HepG2 (cell line): ENCODE results near the gene SULT1B1. TPM values are rescaled to one million over a fixed set of nuclear protein-coding genes. Genes with fewer than 3 reads are reported as not detected.

Experiments used
- BRF2 ChIP-seq: sonication (generic); formaldehyde crosslinking; IDR thresholded peaks from 2 replicates; pipeline ENCODE4 v1.8.1; 2022; ENCODE audit warnings: mild to moderate bottlenecking, missing genetic modification reagents
- CEBPZ ChIP-seq: IDR thresholded peaks from 2 replicates; pipeline ENCODE4 v1.6.1; 2012; ENCODE audit warnings: low read length, improper control_type of control experiment
- DMAP1 ChIP-seq: IDR thresholded peaks from 2 replicates; pipeline ENCODE4 v1.6.1; 2016
- FLYWCH1 ChIP-seq: sonication (generic); formaldehyde crosslinking; IDR thresholded peaks from 2 replicates; pipeline ENCODE4 v1.8.1; 2023; ENCODE audit warnings: mild to moderate bottlenecking, missing genetic modification reagents
- GPN1 ChIP-seq: sonication (generic); formaldehyde crosslinking; IDR thresholded peaks from 2 replicates; pipeline ENCODE4 v1.5.1; 2020; ENCODE audit warnings: missing genetic modification reagents, borderline replicate concordance
- KLF9 ChIP-seq: IDR thresholded peaks from 2 replicates; pipeline ENCODE4 v1.6.1; 2016; ENCODE audit warnings: low read depth
- MAZ ChIP-seq, 2 experiments: sonication (generic) in 1 of 2; formaldehyde crosslinking in 1 of 2; IDR thresholded peaks; 2 replicates each; pipeline versions ENCODE4 v1.5.0 to v1.6.1; 2012 to 2020; ENCODE audit warnings: low read depth in 2 of 2, mild to moderate bottlenecking in 2 of 2, borderline replicate concordance in 1 of 2, improper control_type of control experiment in 1 of 2, low read length in 1 of 2, missing genetic modification reagents in 1 of 2, moderate library complexity in 1 of 2
- MYNN ChIP-seq: sonication (generic); formaldehyde crosslinking; IDR thresholded peaks from 2 replicates; pipeline ENCODE4 v1.4.0; 2020; ENCODE audit warnings: mild to moderate bottlenecking, low read depth, missing genetic modification reagents
- NFAT5 ChIP-seq: sonication (generic); formaldehyde crosslinking; IDR thresholded peaks from 2 replicates; pipeline ENCODE4 v1.4.0; 2020; ENCODE audit warnings: missing genetic modification reagents
- NFYB ChIP-seq: sonication (generic); formaldehyde crosslinking; IDR thresholded peaks from 2 replicates; pipeline ENCODE4 v1.4.0; 2020; ENCODE audit warnings: missing genetic modification reagents
- REL ChIP-seq: sonication (generic); formaldehyde crosslinking; conservative IDR thresholded peaks from 2 replicates; pipeline ENCODE4 v1.8.0; 2022; ENCODE audit warnings: mild to moderate bottlenecking, missing genetic modification reagents, moderate library complexity
- RFX5 ChIP-seq: IDR thresholded peaks from 2 replicates; pipeline ENCODE4 v1.6.1; 2011; ENCODE audit warnings: low read depth, low read length, improper control_type of control experiment
- SP4 ChIP-seq: sonication (generic); formaldehyde crosslinking; IDR thresholded peaks from 2 replicates; pipeline ENCODE4 v1.8.1; 2023; ENCODE audit warnings: mild to moderate bottlenecking, missing genetic modification reagents
- SRF ChIP-seq: IDR thresholded peaks from 2 replicates; pipeline ENCODE4 v1.6.1; 2011; ENCODE audit warnings: mild to moderate bottlenecking, low read depth, low read length, moderate library complexity
- ZNF101 ChIP-seq: sonication (generic); formaldehyde crosslinking; IDR thresholded peaks from 2 replicates; pipeline ENCODE4 v1.4.0; 2020; ENCODE audit warnings: mild to moderate bottlenecking, low read depth, missing genetic modification reagents, borderline replicate concordance
- ZNF12 ChIP-seq: sonication (generic); formaldehyde crosslinking; IDR thresholded peaks from 2 replicates; pipeline ENCODE4 v1.5.0; 2020; ENCODE audit warnings: missing genetic modification reagents
- ZNF160 ChIP-seq: sonication (generic); formaldehyde crosslinking; IDR thresholded peaks from 2 replicates; pipeline ENCODE4 v1.8.0; 2022; ENCODE audit warnings: mild to moderate bottlenecking, inconsistent platforms, missing genetic modification reagents
- ZNF230 ChIP-seq: sonication (generic); formaldehyde crosslinking; IDR thresholded peaks from 2 replicates; pipeline ENCODE4 v1.4.0; 2020; ENCODE audit warnings: mild to moderate bottlenecking, missing genetic modification reagents
- ZNF317 ChIP-seq: sonication (generic); formaldehyde crosslinking; IDR thresholded peaks from 2 replicates; pipeline ENCODE4 v1.5.0; 2020; ENCODE audit warnings: mild to moderate bottlenecking, missing genetic modification reagents
- ZNF451 ChIP-seq: sonication (generic); formaldehyde crosslinking; IDR thresholded peaks from 2 replicates; pipeline ENCODE4 v1.5.0; 2020; ENCODE audit warnings: mild to moderate bottlenecking, missing genetic modification reagents
- ZNF547 ChIP-seq: sonication (generic); formaldehyde crosslinking; IDR thresholded peaks from 2 replicates; pipeline ENCODE4 v1.5.1; 2020; ENCODE audit warnings: mild to moderate bottlenecking, missing genetic modification reagents
- ZNF788 ChIP-seq: sonication (generic); formaldehyde crosslinking; IDR thresholded peaks from 2 replicates; pipeline ENCODE4 v1.5.0; 2020; ENCODE audit warnings: mild to moderate bottlenecking, missing genetic modification reagents, borderline replicate concordance
- ZSCAN29 ChIP-seq: sonication (generic); formaldehyde crosslinking; conservative IDR thresholded peaks from 2 replicates; pipeline ENCODE4 v1.4.0; 2020; ENCODE audit warnings: mild to moderate bottlenecking, missing genetic modification reagents
- polyA plus RNA-seq, 8 experiments: library from polyadenylated mRNA; depleted of rRNA in 3 of 8; stranded (reverse) in 7 of 8; unstranded in 1 of 8; fragments of >200 nt; fragmentation: Illumina TruSeq in 4 of 8; extraction: Trizol in 4 of 8; gene quantifications; 2 replicates each; pipeline versions ENCODE4 v1.2.1 to v1.2.3, GENCODE V29; 2011 to 2016; ENCODE audit warnings: low read depth in 4 of 8, missing spikeins in 1 of 8, mixed read lengths in 1 of 8; ENCODE audit not compliant: insufficient read depth in 1 of 8
- total RNA-seq, 5 experiments: library from RNA; depleted of rRNA; stranded (reverse); fragments of >200 nt; fragmentation: Illumina TruSeq; extraction: Trizol; gene quantifications; 2 replicates each; pipeline ENCODE4 v1.2.3, GENCODE V29; 2016; ENCODE audit warnings: low read depth in 1 of 5

The SULT1B1 gene
- total and polyA plus RNA-seq, 2 of the 13 experiments (the other 11 are each of a cell fraction or from before 2014, with no cell fraction given): 0.20 to 0.25 TPM

GRCh38 chr4:69713593-69713992 lies 46.8 kb downstream of the SULT1B1 start (continued):
- no peak for TF ChIP-seq ZSCAN29
- no peak for TF ChIP-seq MYNN (CRISPR knock-in tag)
- TF ChIP-seq RFX5: peak; percentile 50; the same call in 1 of the 2 replicates
- TF ChIP-seq SRF: no peak
- no peak for TF ChIP-seq ZNF230
- no peak for TF ChIP-seq MAZ (IDR thresholded peaks at IDR 0.05; ENCODE audit: borderline replicate concordance, low read depth, low read length)
- no peak for TF ChIP-seq MAZ (CRISPR knock-in tag; IDR thresholded peaks at IDR 0.05; ENCODE audit: low read depth)
- no peak for TF ChIP-seq CEBPZ
- TF ChIP-seq ZNF317 (CRISPR knock-in tag): no peak
- TF ChIP-seq ZNF12 (CRISPR knock-in tag): peak; percentile 87; the same call in 1 of the 2 replicates
- TF ChIP-seq ZNF547 (CRISPR knock-in tag): no peak
- TF ChIP-seq REL (CRISPR knock-in tag): no peak
- no peak for TF ChIP-seq ZNF788 (CRISPR knock-in tag)
- TF ChIP-seq NFYB (CRISPR knock-in tag): no peak
- TF ChIP-seq ZNF451 (CRISPR knock-in tag): no peak
- no peak for TF ChIP-seq BRF2
- TF ChIP-seq ZNF160 (CRISPR knock-in tag): no peak
- no peak for TF ChIP-seq FLYWCH1 (CRISPR knock-in tag)
- no peak for TF ChIP-seq ZNF101
- no peak for TF ChIP-seq GPN1 (CRISPR knock-in tag)
- no peak for TF ChIP-seq NFAT5
- no peak for TF ChIP-seq SP4 (CRISPR knock-in tag)
- TF ChIP-seq DMAP1 (CRISPR knock-in tag): no peak
- no peak for TF ChIP-seq KLF9 (CRISPR knock-in tag)
